Left kidney (tissue), 8 donors: ENCODE measurements around the gene GJB3. TPM values are rescaled to one million over a fixed set of nuclear protein-coding genes. Genes with fewer than 3 reads are reported as not detected.
A peak's percentile ranks its signal among the peaks of the same experiment; 100 is the strongest.
"Not testable (repeated sequence)": the region's sequence is repeated elsewhere in the genome, so short reads cannot be mapped to it uniquely, and the experiment has no call there.

Source experiments
- DNase-seq: peaks from one replicate; pipeline ENCODE4 v3.0.0-alpha.2; 2013
- long read RNA-seq, 8 donors: transcript quantifications; one replicate each; lab custom pipeline, GENCODE V29; 2026
- polyA plus RNA-seq: library from polyadenylated mRNA; unstranded; fragments of 120-200 nt; gene quantifications from one replicate; pipeline ENCODE4 v1.2.1, GENCODE V29; 2013; ENCODE audit not compliant: insufficient read length

The GJB3 gene
- polyA plus RNA-seq: 0.23 TPM
- long read RNA-seq, donor 1: 0 reads
- long read RNA-seq, donor 2: 0 reads
- long read RNA-seq, donor 3: 0 reads
- long read RNA-seq, donor 4: 0 reads
- long read RNA-seq, donor 5, partial matches to known transcripts: 0 of 1 reads
- long read RNA-seq, donor 5, other reads (novel, unspliced or antisense): 0 of 1 reads
- long read RNA-seq, donor 6: 0 reads
- long read RNA-seq, donor 7, partial matches to known transcripts: 51 of 51 reads
- long read RNA-seq, donor 7, other reads (novel, unspliced or antisense): 0 of 51 reads
- long read RNA-seq, donor 8: 0 reads

GRCh38 chr1:34781071-34781843, at the start of gene GJB3:
Gene GJB3 (plus strand): TSS chr1:34781214. CDS start chr1:34784763, 3,549 bp downstream.
- DNase-seq: no peak

GRCh38 chr1:34732831-34733230, 48.2 kb upstream of the GJB3 start:
- not testable (repeated sequence) for DNase-seq

- no peak for DNase-seq
Measured at GRCh38 chr1:34736692-34737091, 44.3 kb upstream of the GJB3 start.

- DNase-seq: not testable (repeated sequence)
Measured at GRCh38 chr1:34737236-34737635, 43.8 kb upstream of the GJB3 start.

- DNase-seq: no peak
Measured at GRCh38 chr1:34739613-34740012, 41.4 kb upstream of the GJB3 start.

- DNase-seq: peak; percentile 11
Measured at GRCh38 chr1:34740161-34740868, 40.7 kb upstream of the GJB3 start.

- DNase-seq: peak; percentile 61
Measured at GRCh38 chr1:34742667-34743270, 38.2 kb upstream of the GJB3 start.

- DNase-seq: no peak
Measured at GRCh38 chr1:34743775-34744174, 37.2 kb upstream of the GJB3 start.

GRCh38 chr1:34744851-34745250, 36.2 kb upstream of the GJB3 start:
- DNase-seq: no peak

- no peak for DNase-seq
Measured at GRCh38 chr1:34745666-34746065, 35.3 kb upstream of the GJB3 start.

GRCh38 chr1:34746101-34746500, 34.9 kb upstream of the GJB3 start:
- no peak for DNase-seq

GRCh38 chr1:34746785-34747637, 34.0 kb upstream of the GJB3 start:
- no peak for DNase-seq

- no peak for DNase-seq
Measured at GRCh38 chr1:34747638-34747941, 33.4 kb upstream of the GJB3 start.

GRCh38 chr1:34749992-34750391, 31.0 kb upstream of the GJB3 start:
- DNase-seq: no peak

- DNase-seq: no peak
Measured at GRCh38 chr1:34750610-34751009, 30.4 kb upstream of the GJB3 start.

- DNase-seq: no peak
Measured at GRCh38 chr1:34753163-34753562, 27.9 kb upstream of the GJB3 start.

- DNase-seq: no peak
Measured at GRCh38 chr1:34754964-34755637, 25.9 kb upstream of the GJB3 start, which contains the start of gene GJB5. Gene GJB5 (plus strand): TSS chr1:34755047. CDS start chr1:34757331, 2,284 bp downstream.

- DNase-seq: no peak
Measured at GRCh38 chr1:34755961-34756360, 25.1 kb upstream of the GJB3 start.

- no peak for DNase-seq
Measured at GRCh38 chr1:34757386-34757785, 23.6 kb upstream of the GJB3 start.

GRCh38 chr1:34758751-34759150, 22.3 kb upstream of the GJB3 start:
- DNase-seq: no peak
